Cerebellar cortex (tissue), 1 donor: ENCODE measurements around the gene EML5.
"Not testable (repeated sequence)": the region's sequence is repeated elsewhere in the genome, so short reads cannot be mapped to it uniquely, and the experiment has no call there.

Experiments used
- DNase-seq: peaks from one replicate; pipeline ENCODE4 v3.0.0-alpha.2; 2015; ENCODE audit warnings: low spot score

EML5 gene

DNA sequence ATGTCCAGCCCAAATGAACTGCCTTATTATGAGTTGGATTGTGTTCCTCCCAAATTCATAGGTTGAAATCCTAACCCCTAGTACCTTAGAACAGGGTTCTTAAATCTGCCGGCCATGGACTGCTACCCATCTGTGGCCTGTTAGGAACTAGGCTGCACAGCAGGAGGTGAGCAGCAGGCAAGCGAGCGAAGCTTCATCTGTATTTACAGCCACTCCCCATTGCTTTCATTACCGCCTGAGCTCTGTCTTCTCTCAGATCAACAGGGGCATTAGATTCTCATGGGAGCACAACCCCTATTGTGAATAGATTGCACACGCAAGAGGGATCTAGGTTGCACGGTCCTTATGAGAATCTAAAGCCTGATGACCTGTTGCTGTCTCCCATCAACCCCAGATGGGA is 9.8 kb upstream of the EML5 start:
- DNase-seq, result no peak

- DNase-seq, result no peak
Observed at GRCh38 chr14:88799522-88799921, 6.8 kb upstream of the EML5 start.

DNA sequence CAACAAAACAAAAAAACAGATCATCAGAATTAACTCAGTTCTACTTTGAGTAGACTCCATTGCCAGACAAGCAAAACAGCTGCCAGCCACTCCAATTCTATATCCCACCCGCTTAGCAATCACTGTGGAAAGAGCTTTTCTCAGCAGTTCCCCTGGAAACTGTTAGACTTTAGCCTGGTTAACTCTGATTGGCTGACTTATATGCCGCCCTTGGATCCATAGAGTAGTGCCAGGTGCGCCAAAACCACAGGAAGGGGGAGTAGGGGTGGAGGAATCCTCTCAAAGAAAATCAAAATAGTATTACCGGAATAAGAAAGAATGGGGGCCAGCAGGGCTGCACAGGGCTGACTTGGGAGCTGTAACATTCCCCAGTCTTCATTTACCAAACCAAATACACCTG is 5.4 kb upstream of the EML5 start:
- no peak for DNase-seq

- no peak for DNase-seq
Observed at GRCh38 chr14:88793259-88793625, 489 bp upstream of the EML5 start.

DNA sequence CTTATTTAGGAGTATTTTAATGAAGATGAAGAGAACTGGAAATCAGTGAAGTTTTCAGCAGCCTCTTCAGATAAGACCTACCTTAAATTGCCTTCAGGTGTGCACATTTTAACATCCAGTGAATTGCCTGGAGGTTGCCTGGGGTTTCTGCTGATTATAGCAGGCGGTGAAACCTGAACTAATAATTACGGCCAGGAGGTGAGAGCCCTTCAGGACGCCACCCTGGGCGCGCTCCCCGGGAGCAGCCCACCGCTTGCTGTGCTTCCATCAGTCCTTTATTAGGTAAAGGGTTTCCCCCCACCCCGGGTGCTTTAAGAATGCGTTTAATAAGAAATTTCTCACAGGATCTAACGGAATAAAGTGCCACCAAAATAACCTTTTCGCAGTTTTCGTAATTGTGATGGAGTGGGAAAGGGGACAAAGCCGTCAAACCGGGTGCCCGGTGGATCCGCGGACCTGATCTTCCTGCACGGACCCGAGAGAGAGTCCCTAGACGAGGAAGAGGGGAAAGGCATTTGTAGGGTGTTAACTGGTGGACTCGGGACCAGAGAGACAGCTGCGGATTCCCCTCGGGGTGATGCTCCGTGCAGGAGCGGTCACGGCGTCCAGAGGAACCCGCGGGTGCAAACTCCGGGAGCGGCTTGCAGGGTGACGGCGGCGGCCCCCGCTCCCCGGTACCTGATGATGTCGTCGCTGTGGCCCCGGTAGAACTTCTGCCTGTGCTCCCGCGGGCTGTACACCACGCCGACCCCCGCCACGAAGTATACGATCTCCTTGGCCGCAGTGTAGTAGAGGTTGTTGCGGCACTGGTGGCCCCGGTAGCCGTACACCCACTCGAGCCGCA is 902 bp downstream of the EML5 start:
- DNase-seq, result peak; percentile 33

DNA sequence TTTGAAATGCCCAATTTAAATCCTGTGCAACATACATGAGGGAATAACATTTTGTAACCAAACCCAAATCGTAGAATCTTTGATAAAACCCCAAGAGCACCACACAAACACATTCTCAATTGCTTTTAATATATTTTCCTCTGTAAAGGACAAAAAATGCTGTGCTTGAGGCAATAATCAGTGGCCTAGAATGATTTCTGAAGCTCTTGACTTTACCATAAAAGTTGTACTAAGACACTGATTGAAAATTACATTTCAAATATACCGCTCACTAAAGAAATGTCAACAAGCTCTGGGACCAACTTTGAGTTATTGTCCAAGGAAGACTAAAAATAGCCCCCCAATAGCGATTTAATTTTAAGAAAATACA is 1.5 kb downstream of the EML5 start:
- DNase-seq, result peak; percentile 49

DNA sequence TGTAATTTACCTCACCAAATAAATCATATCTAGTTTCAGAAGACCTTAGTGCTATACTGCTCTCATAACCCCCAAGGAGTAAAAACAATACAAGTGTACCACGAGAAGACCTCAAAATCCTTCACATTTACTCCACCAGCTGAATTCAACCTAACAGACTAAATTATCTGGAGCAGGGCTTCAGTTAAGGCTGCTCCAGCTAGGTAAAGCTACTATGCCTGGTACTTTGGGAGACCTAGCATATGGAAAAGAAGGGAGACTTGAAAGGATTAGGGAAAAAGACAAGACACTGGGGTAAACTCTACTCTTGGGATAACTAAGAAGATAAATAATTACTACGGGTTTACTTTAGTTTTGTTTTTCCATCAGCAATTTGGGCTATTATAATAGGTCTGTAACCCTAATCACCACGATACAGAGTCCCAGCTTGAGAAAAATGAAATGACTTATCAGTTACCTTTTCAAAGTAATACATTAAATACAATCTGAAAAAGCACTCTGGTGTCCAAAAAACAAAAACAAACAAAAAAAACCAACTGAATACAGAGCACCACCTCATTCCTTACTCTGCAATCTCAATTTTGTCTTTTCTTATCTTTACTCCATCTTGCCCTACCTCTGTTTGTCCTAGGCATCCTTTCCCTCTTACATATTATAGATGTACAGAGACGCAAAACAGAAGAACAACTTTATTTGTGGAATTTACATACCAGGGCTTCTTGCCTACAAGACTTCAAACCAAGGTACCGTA is 2.1 kb downstream of the EML5 start:
- DNase-seq, result peak; percentile 62

DNA sequence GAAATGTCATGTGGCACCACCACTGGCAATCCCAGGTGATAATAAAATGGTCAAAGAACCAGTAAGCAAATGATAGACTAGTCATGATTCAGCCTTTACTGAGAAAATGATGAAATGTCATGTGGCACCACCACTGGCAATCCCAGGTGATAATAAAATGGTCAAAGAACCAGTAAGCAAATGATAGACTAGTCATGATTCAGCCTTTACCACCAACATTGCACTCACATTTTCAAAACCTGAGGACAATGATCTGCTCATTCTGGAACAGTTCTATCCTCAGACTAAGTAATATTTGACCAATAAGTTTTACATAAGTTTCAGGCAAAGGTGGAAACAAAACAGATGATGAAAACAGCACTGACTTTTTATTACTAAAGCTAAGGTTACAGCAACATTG is 3.2 kb downstream of the EML5 start:
- not testable (repeated sequence) for DNase-seq

- no peak for DNase-seq
Observed at GRCh38 chr14:88786715-88787114, 6.0 kb downstream of the EML5 start.

GRCh38 chr14:88785911-88786310 is 6.8 kb downstream of the EML5 start:
- no peak for DNase-seq

- no peak for DNase-seq
Observed at GRCh38 chr14:88775532-88775931, 17.2 kb downstream of the EML5 start.

DNA sequence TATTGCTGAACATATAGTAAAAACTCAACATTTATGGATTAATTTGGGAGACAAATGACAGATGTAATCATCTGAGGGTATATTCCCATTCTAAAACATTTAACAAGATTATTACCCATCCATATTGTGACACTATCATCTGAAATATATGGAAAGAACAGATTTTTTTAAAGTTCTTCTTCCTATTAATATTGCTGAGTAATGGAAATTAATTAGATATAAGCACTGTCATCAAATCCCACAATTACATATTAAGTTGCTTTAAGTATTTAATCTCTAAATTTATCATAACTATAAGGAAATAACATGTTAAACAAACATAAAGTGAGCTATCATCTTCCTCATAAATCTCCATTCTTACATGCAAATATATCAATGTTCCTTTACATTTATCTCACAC is 22.0 kb downstream of the EML5 start:
- no peak for DNase-seq

- DNase-seq, result no peak
Observed at GRCh38 chr14:88765130-88765529, 27.6 kb downstream of the EML5 start.

DNA sequence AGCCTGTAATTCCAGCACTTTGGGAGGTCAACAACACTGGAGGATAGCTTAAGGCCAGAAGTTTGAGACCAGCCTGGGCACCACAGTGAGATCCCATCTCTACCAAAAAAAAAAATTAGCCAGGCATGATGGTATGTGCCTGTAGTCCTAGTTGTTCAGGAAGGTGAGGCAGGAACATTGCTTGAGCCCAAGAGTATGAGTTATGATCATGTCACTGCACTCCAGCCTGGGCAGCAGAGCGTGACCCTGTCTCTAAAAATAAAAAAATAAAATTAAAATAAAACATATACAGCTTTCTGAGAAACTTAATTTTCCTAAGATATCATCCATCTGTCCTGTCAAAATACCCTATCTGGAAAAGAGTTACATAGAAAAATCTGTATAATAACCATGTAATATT is 38.9 kb downstream of the EML5 start:
- no peak for DNase-seq

DNA sequence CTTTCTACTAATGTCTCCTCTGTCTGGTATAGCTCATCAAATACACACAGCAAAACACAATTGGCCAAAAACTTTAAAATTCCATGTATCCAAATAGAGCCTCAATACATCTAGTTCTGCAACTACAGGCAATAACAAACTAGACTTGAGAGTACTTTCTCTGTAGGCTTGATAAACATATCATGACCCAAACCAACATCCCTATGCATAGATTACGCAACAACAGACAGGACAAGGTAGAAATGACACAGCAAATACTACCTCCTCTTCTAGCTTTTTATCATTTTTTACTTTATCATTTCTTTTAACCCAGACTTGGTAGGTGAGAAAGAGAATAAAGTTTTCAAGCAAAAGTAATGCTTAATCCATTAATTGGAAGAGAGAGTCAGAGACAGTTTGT is 41.8 kb downstream of the EML5 start:
- no peak for DNase-seq

DNA sequence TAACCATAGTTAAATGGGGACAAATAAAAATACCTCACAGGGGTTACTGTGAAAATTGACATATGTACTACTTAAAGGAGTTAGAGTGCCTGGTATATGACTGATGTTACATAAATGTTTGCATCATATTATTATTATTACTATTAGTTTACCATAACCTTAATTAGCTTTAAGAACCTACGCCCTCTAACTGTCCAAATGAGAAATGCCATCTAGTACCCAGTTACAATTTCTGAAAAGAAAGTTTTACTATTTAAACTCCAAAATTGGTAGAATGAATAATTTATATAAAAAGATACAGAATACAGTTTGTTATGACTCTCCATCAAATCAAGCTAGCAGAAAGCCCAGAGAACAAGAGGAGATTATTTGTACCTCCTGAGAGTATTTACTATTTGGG is 42.3 kb downstream of the EML5 start:
- no peak for DNase-seq

DNA sequence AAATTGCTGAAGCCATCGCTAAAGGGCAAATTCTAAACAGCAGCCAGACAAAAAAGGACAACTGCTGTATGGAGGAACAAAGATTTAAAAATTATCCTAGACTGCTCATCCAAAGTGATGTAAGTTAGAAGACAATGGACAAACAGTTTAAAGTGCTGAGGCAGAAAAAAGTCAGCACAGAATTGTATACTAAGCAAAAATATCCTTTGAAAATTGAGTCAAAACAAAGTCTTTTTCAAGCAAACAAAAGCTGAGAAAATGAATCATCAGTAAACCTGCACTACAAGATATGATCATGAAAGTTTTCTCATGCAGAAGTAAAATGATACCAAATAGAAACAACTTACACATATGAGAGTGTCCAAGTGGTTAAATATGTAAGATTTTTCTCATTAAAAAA is 43.6 kb downstream of the EML5 start:
- no peak for DNase-seq

DNA sequence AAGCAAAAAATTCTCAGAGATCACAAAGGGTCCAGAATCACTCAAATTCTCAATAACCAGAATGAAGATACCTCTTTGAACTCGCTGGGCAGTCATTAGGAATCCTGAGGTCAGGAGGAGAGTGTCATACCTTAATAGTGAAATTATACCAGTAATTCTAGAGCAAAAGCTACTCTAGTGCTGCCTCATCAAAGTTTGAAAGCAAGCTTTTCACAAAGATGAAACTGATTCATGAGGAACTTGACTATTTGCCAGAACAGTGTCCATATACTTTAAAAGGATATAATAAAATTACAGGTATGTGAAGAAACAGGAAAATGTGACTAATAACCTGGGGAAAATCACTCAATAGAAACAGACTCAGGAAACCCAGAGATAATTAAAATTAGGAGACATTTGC is 44.5 kb downstream of the EML5 start:
- no peak for DNase-seq

DNA sequence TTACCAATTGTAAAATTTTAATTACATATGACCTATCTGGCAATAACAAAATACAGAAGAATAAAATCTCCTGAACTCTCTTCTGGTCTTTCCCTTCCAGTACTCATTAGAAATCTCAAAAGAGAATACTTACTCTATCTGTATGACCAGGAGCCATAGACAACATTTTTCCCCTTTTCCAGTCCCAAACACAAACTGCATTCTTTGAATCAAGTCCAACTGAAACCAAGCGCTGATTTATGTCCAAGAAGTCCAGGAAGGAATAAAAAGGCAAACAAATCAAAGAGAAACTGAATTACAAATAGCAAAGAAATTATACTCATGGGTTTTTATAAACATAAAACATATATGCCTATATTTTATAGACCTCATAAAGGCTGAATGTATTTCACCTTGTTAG is 46.7 kb downstream of the EML5 start:
- peak; percentile 32 for DNase-seq

- no peak for DNase-seq
Observed at GRCh38 chr14:88737245-88737644, 55.5 kb downstream of the EML5 start.

GRCh38 chr14:88733121-88733520 is 59.6 kb downstream of the EML5 start:
- no peak for DNase-seq

GRCh38 chr14:88729159-88729558 is 63.6 kb downstream of the EML5 start:
- no peak for DNase-seq

DNA sequence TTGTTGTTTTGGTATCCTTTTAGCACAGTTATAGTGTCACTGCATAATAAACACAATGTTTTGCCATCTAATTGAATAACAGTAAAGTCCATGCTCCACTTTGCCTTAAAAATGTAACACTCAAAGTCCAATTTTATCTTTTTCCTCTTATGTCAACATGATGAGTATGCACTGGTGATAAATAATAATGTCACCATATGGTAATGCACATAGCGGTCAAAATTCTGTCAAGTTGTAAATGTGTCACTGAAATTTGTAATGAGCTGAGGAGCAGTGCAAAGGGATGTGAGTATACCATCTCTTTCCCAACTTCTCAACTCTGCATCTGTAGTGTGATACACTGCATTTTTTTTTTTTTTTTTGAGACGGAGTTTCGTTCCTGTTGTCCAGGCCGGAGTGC is 65.7 kb downstream of the EML5 start:
- no peak for DNase-seq

- DNase-seq, result no peak
Observed at GRCh38 chr14:88710709-88711108, 82.0 kb downstream of the EML5 start.
